ENCODE data around the gene ETNK2. TPM values are rescaled to one million over a fixed set of nuclear protein-coding genes. Genes with fewer than 3 reads are reported as not detected.

ETNK2 gene
- total and polyA plus RNA-seq, 2 of the 8 experiments (the other 6 are each of a cell fraction or from before 2014, with no cell fraction given) = 20.1 to 26.7 TPM

DNA sequence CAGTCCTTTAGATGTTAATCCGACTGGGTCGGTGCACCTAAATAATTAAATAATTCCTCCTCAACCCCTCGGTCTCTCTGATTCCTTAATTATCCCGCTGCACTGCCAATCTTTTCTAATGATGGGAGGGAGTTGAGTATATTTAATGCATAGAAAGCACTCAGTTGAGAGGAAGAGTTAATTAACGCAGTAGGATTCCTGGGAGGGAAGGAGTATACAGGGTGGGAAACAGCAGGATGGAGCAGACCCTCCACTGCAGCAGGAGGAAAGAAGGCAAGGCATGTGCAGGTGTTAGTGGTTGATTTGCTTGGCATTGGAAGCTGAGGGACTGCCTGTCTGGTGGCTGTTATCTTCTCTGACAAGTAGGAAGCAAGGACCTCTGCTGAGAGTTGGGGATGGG is 24.2 kb upstream of the ETNK2 start:
- 77% methylated on average over 5 of the region's 5 CpGs; no CpG with 5 or more reads in 1 of the 2 experiments for WGBS, 2 experiments (ENCODE audit: extremely low coverage in 1 of 2, insufficient coverage in 1 of 2, insufficient read length in 1 of 2, insufficient replicate concordance in 2 of 2, low coverage in 1 of 2, low lambda C conversion rate in 2 of 2, missing lambda C conversion rate in 1 of 2)
- no peaks in the 10 kb centered on the region for H3K23me2 ChIP-seq (ENCODE audit: low read depth, low read length)
- no peak overlapping the region for H2AFZ ChIP-seq (ENCODE audit: low read length)
- TF ChIP-seq GTF2F1 (IDR thresholded peaks at IDR 0.05; ENCODE audit: borderline replicate concordance, low read depth, low read length) = no peak
- no peak for TF ChIP-seq POU5F1 (IDR thresholded peaks at IDR 0.05; ENCODE audit: low read depth, low read length)
- no peak for TF ChIP-seq TAF1 (IDR thresholded peaks at IDR 0.05; ENCODE audit: low read depth, low read length)
- no peak for TF ChIP-seq KDM5A (IDR thresholded peaks at IDR 0.05; ENCODE audit: low read length)
- TF ChIP-seq HDAC2 (IDR thresholded peaks at IDR 0.05; ENCODE audit: borderline replicate concordance in 1 of 2, low read depth in 2 of 2, low read length in 2 of 2) = no peak
- TF ChIP-seq RAD21 (IDR thresholded peaks at IDR 0.05 in 1 of 2, conservative IDR thresholded peaks at IDR 0.05 in 1 of 2; ENCODE audit: low read depth in 2 of 2, low read length in 2 of 2) = no peak
- TF ChIP-seq TEAD4 (IDR thresholded peaks at IDR 0.05; ENCODE audit: low read depth, low read length) = no peak
- no peak for TF ChIP-seq PHF8 (conservative IDR thresholded peaks at IDR 0.05; ENCODE audit: low read depth, low read length)
- TF ChIP-seq RFX5 (IDR thresholded peaks at IDR 0.05; ENCODE audit: borderline replicate concordance, low read depth, low read length) = no peak
- ChIA-PET POLR2A (ENCODE audit: partially characterized antibody) (no interaction called here), CTCF (ENCODE audit: partially characterized antibody) (interaction anchor here (0.8 to 10.6 kb wide), 12 partner anchors 13 to 305 kb away, joined by 3 to 106 read pairs (median 6); partner anchors contain the start of gene KISS1)
- H3K4ac ChIP-seq (replicated peaks; ENCODE audit: insufficient read length, low read depth, low read length) = no peak overlapping the region
- no peak overlapping the region for H2BK120ac ChIP-seq (replicated peaks; ENCODE audit: low read depth, low read length)
- no peak overlapping the region for H3K9ac ChIP-seq (replicated peaks in 1 of 4; ENCODE audit: extremely low read depth in 1 of 4, low read depth in 3 of 4, low read length in 3 of 4)
- H3K4me1 ChIP-seq (replicated peaks in 1 of 4; ENCODE audit: control insufficient read depth in 3 of 4, insufficient read depth in 4 of 4, low read length in 3 of 4) = no peaks in the 10 kb centered on the region
- no peak overlapping the region for H3K23ac ChIP-seq (ENCODE audit: insufficient read length)
- H3K79me1 ChIP-seq (ENCODE audit: low read depth, low read length) = no peaks in the 10 kb centered on the region
- peaks cover 0 to 3% of the 10 kb centered on the region in 2 experiments; a peak in 1 of 4 replicates for H3K9me3 ChIP-seq (ENCODE audit: insufficient read depth in 2 of 2, low read depth in 1 of 2, low read length in 1 of 2)
- H4K5ac ChIP-seq (ENCODE audit: insufficient read length, low read depth, low read length) = no peak overlapping the region
- no peak overlapping the region for H3K56ac ChIP-seq (replicated peaks; ENCODE audit: insufficient read length, low read depth, low read length)
- no peaks in the 10 kb centered on the region for H3K79me2 ChIP-seq (ENCODE audit: control insufficient read depth in 1 of 2, insufficient read depth in 2 of 2, low read length in 2 of 2)
- no peak overlapping the region for H2BK20ac ChIP-seq (ENCODE audit: low read length)
- no peak overlapping the region for H2AK5ac ChIP-seq (ENCODE audit: low read depth, low read length)
- no peak overlapping the region for H2BK12ac ChIP-seq (ENCODE audit: low read depth, low read length)
- H3K4me2 ChIP-seq (ENCODE audit: insufficient read depth in 1 of 2, low read depth in 2 of 2, low read length in 2 of 2) = no peak overlapping the region
- H2BK15ac ChIP-seq (ENCODE audit: low read length) = no peak overlapping the region
- H3K36me3 ChIP-seq (ENCODE audit: control insufficient read depth in 2 of 4, insufficient read depth in 4 of 4, low read length in 3 of 4) = no peaks in the 10 kb centered on the region
- no peak overlapping the region for H3K14ac ChIP-seq (ENCODE audit: insufficient read length)
- no peak overlapping the region for H3K27ac ChIP-seq (ENCODE audit: low read depth, low read length)
- H4K8ac ChIP-seq (ENCODE audit: extremely low read depth, insufficient read depth, low read length) = no peak overlapping the region
- no peak overlapping the region for H2BK5ac ChIP-seq (ENCODE audit: low read depth, low read length)
- no peak overlapping the region for H3K4me3 ChIP-seq (ENCODE audit: extremely low read depth in 1 of 4, insufficient read depth in 2 of 4, low read depth in 3 of 4, low read length in 4 of 4)
- H3K27me3 ChIP-seq (replicated peaks in 1 of 4; ENCODE audit: control insufficient read depth in 3 of 4, extremely low read depth in 1 of 4, insufficient read depth in 3 of 4, low read length in 3 of 4) = 0 out of 7 replicates have a peak, but pooled peaks cover 0 to 2% (median under 1%) of the 10 kb centered on the region in 4 experiments
- no peak overlapping the region for H4K91ac ChIP-seq (replicated peaks; ENCODE audit: insufficient read length, low read length)
- no peak overlapping the region for H3K18ac ChIP-seq (ENCODE audit: extremely low read depth, low read length)
- FAIRE-seq (no peak), DNase-seq (ENCODE audit: low read depth in 1 of 2, low spot score in 2 of 2) (no peak)
- H4K20me1 ChIP-seq (replicated peaks in 1 of 2; ENCODE audit: control insufficient read depth in 1 of 2, insufficient read depth in 2 of 2, low read length in 2 of 2) = no peaks in the 10 kb centered on the region
